HG03025 (cell line): ENCODE results near the gene AQR.

Experiments
- ATAC-seq: cut with Tn5 transposase; IDR thresholded peaks from one replicate; pipeline ENCODE4 v1.9.1; 2021; ENCODE audit warnings: mild to moderate bottlenecking, moderate library complexity; ENCODE audit not compliant: unreplicated experiment, low FRiP score

Gene AQR

DNA sequence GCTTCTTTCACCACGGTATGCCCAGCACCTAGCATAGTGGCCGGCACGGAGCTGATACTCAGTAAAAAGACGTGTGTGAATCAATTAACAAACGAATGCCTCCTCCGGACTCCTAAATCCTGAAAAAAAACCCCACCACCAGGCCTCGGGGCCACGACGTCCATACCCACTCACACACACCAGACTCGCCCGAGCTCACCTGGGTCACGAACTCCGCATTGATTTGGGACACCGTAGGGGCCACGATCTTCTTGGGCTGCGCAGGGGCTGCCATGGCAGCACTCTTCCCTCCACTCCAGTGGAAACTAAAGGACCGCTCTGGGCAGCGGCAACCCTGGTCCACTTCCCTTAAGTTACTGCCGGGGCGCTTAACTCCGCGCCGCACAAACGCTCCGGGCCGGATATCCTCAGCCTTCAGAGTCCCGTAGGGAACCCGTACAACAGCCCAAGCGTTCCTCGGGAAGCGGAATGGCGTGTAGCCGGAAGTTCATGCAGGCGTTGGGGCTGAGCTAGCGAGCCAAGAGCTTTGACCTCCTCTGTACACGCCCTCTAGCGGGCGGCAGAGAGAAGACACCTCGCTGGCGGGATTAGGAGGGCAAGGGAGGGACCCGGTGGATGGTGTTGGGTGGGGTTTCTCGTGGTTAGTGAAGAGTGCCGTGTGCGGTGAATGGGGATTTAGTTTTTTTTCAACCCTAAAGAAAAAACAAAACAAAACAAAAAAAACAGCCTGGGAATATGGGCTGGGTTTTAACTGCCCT, at the start of gene AQR:
Gene AQR (minus strand): TSS at position 403 of the 758 bp plus-strand sequence. CDS start 129 bp downstream, at position 274.
- peak; percentile 99 for ATAC-seq

DNA sequence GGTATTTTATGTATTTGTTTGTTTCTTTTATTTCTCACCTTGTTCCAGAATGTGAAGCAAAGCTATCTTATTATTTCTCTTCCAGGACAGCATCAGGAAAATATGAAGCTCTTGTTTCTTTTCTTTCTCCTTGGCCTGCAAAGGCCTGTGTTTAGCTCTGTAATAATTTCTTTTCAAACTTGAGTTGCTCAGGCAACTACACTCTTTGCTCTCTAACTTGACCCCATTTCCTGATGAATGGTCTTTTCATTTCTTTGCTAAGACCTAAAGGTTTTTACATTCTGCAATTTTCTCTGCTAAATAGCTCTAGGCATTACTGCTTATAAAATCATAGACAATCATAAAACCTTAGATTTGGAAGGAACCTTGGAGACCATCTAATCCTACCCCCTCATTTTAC, 44.7 kb upstream of the AQR start:
- no peak for ATAC-seq

DNA sequence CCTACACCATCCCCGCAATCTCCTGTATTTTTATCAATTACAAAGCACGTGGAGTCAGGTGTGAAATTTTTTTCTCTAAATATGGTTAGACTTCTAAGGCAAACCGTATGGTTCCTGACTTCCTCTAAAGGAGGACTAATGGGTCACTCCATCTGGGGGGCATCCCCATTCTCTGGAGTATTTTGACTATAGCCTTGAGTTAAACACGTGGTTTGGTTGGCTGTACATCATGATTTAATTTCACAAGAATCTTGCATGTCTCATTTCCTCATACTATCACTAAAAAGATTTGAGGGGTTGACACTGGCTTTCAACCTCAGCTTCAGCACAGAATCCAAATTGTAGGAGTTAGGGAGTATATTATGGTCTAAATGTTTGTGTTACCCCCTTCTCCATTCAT, 43.8 kb upstream of the AQR start:
- ATAC-seq = no peak

DNA sequence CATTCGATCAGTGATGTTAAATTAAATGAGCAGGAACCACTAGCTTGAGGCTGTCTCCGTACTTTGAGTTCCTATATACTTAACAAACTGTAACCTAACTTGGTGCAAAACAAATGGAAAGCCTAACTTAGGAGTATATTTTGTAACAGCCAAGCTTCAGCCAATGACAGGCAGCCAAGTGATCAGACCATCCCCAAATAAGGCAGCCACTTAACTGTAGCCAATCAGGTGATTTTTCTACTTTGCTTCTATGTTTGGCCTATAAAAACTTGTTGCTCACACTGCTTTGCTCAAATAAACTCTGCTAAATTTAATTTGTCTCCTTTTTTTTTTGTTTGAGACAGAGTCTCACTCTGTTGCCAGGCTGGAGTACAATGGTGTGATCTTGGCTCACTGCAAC, 37.9 kb upstream of the AQR start:
- no peak for ATAC-seq

DNA sequence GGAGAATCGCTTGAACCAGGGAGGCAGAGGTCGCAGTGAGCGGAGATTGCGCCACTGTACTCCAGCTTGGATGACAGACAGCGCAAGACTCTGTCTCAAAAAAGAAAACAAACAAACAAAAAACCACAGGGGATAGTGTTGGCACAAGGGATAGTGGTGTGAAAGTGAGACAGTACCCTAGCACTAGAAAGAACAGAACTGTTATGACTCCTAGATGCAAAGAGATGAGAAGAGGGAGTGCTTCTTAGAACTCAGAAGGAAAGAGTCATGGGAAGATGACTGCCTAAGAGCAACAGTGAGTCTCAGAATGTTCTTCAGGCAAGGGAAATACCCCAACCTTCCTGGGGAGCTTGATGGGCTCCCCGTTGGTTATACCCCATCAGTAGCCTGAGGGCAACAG, 36.4 kb upstream of the AQR start:
- no peak for ATAC-seq

DNA sequence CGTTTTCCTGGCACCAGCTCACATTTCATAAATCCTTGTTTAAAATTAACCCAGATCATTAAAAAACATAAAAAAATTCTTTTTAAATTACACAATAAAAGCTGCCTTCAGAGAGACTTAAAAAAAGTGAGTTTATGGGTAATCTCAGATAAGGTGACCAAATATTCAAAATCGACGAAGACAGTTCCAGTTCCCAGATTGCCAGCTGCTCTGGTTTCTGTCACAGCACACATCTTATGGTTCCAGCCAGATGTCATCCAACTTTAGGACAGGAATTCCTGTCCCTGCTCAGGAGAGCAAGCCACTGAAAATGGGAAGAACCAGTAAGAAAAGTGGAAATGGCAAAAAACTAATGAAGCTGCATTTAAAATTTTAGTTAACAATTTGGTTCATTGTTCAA, 34.4 kb upstream of the AQR start:
- no peak for ATAC-seq

DNA sequence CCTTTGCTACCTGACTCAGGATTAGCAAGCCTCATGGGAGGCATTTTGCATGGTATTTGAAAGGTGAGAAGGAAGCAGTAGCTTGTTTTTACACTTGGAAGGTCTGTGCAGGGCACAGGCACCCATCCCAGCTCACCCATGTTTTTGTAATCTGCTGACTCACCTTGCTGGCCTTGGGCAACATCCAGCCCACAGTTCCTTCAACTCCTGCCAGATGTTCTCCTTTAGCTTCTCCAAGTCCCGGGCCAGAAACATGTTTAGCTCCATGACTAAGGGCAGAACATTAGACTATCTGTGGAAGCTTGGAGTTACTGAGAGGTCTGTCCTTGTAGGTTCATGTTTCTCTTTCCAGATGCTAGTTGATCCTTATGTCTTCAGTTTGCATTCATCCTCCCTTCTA, 31.0 kb upstream of the AQR start:
- no peak for ATAC-seq

DNA sequence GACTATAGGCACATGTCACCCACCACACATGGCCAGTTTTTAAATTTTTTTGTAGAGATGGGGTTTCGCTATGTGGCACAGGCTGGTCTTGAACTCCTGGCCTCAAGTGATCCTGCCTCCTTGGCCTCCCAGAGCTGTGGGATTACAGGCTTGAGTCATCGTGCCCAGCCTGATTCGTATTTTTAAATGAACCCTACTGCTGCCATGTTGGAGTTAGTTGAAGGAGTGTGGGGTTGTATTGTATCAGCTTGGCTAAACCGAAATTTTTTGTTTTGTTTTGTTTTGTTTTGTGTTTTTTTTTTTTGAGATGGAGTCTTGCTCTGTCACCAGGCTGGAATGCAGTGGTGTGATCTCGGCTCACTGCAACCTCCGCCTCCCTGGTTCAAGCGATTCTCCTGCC, 30.4 kb upstream of the AQR start:
- no peak for ATAC-seq

DNA sequence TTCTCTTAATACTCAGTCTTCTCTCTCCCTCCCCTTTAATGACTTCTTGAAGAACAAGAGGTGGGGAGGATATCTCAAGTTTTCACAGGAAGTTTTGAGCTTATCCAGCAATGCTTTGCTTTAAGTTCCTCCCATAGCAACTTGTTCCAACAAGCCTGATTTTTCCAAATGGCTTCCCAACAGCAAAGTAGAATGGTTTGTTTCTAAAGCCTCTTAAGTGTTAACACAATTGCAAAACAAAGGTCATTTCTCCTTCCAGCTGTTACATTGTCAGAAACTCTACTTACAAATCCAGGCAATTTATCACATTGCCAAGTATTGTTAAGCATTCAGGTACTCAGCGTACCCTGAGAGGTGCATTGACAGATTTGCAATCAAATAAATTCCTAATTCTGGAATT, 25.4 kb upstream of the AQR start:
- ATAC-seq = no peak

DNA sequence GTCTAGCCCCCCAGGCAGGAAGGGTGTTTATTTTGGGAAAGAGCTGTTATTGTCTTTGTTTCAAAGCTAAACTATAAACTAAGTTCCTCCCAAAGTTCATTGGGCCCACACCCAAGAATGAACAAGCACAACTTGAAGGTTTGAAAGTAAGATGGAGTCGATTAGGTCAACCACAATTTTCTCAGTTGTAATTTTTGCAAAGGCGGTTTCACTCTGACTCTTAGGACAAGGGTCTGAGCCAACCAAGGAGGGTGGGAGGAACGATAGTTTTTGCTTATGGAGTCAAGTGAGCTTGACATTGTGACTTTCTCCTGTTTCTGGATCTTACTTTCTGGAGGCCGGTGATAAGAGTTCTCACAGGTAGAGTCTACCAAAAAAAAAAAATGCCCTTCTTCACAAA, 24.3 kb upstream of the AQR start:
- ATAC-seq = peak; percentile 93

DNA sequence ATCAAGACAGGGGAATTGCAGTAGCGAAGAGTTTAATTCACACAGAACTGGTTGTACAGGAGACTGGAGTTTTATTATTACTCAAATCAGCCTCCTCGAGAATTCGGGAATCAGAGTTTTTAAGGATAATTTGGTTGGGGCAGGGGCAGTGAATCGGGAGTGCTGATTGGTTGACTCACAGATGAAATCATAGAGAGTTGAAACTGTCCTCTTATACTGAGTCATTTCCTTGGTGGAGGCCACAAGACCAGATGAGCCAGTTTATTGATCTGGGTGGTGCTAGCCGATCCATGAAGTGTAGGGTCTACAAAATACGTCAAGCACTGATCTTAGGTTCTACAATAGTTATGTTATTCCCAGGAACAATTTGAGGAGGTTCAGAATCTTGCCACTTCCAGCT, 23.9 kb upstream of the AQR start:
- ATAC-seq = no peak

DNA sequence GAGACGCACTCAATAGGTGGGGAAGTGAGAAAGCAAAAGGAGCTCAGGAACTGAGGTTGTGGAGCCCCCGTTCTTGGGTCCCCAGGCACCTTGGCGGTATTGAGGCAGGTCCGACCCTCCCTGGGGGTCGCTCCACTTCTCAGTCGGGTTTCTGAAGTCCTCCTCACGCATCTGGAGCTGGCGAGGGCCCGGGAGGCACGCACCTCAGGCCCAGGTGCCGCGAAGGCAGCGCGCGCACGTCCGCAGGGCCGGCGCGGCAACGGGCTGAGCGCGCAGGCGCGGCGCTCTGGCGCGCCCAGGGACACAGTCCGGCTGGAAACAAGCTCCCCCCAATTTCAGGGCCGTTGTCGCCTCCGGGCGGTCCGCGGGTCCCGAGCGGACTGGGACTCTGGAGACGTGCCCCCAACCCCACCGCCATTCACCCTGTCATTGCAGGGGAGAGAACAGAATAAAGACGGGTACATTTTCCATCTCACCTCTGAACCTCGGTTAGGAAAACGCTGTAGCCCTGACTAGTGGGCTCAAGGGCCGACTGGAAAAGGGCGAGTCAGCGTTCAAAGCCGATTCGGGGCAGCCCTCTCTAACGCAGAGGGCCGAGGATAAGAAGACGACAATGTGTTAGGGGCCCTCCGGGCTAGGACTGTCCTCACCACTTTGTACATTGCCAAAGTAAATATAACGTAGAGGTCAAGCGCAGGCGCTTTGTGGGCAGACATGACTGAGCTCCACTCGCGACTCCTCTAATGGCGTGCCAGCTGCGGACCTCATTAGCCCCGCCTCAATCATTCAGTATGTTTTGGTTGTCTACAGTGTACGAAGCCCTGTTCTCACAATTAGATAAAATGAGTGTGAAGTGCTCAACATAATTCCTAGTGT, 18.7 kb upstream of the AQR start, which contains the start of gene ZNF770:
Gene ZNF770 (minus strand): TSS at position 261 of the 876 bp plus-strand sequence. CDS start 4,853 bp downstream, outside the sequence.
- peak; percentile 73 for ATAC-seq

DNA sequence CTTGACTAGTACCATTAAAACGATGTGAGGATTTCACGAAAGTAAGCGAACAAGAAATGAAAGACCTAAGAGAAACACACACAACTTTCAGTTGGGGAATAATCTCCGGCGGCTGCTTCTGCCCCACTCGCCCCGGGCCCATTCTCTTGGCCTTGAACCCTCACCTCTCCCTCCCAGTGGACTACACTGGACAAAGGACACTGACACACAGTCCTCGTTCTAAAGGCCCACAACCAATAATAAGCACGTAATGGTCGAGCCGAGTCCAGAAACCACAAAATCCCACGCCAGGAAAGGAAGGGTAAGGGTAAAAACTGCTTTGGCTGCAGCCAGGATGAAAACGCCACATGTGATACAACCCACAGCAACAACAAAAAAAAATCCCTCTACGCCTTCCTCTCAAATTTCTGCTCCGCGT, 18.1 kb upstream of the AQR start:
- peak; percentile 3 for ATAC-seq

DNA sequence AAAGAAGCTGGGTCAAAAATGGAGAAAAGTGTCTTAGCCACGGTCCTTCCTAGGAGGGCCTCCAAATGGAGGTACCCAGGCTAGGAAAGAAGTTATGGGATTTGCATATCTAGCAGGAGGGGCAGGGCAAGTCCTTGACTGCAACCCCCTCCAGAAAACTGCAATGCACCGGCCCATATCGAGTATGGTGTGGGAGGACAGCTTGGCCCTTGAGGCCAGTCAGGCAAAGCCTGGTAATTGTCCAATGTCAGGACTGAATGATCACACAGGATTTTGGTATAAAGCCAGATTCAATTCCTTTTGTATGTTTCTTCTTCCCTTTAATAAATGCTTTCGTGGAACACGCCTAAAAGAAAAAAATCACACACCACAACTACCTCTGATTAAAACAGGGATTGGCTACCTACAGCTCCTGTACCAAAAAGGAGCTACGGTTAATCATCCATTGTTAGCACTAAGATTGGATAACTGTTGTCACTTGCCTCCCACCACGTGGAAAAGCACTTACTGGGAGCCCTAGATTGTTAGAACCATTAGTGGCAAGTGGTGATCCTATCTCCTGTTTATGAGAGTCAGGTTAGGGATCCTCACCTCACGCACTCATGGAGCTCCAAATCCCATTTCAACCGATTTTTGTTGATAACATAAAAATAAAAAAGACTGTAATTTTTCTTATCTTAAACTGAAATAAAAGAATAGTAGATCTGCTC, 17.4 kb upstream of the AQR start:
- ATAC-seq = no peak

DNA sequence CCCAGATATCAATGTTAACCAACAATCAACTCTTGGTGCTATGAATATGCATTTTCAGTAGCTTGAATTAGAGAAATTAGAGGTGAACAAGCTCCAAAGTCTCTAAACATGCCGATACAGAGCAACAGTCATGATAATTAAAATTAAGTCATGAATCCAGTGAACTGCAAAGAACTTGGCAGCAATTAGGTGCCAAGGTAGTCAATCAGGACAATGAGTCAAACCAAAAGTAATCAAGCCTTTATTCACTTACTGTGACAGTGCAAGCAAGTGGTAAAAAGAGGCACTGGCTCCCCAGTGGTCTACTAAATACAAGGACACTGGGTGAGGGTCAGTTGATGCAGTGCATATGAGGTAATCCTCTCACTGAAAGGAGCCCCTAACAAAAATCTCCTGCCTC, 16.8 kb upstream of the AQR start:
- ATAC-seq = no peak

DNA sequence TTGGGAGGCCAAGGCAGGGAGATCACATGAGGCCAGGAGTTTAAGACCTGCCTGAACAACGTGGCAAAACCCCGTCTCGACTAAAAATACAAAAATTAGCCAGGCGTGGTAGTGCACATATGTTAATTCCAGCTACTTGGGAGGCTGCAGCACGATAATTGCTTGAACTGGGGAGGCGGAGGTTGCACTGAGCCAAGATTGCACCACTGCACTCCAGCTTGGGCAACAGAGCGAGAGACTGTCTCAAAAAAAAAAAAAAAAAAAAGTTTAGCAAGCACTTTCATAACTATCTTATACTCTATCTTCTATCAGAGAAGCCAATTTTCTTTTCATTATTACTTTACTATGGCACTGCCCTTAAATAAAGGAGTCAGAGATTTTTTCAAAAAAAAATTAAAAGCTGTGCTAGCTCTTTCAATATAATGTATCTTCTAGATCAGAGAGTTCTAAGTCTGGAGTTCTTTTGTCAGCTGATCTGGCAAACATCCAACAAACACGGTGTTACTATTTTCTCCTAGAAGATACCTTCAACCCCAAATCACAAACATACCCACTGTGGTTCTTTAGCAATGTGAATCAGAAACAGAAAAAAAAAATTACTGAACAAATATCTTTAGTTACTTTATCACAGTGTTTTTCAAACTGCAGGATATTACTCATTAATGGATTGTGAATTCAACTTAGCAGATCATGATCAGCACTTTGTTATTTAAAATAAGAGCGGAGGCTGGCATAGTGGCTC, 15.5 kb upstream of the AQR start:
- no peak for ATAC-seq

DNA sequence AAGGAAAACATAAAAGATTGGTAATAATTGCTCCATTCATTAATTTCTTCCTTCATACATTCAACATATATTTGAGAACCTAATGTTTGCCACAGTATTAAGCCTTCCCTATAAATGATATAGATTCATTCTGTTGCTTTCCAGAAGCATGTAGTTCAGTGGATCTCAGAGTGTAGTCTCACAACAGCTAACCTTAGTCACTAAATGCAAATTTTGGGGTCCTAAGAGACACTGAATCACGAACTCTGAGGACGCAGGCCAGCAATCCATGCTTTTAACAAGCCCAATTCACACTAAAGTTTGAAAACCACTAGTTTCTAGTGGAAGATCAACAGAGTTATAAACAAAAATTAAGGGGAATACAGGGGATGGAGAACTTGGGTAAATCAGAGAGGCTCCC, 7.2 kb upstream of the AQR start:
- ATAC-seq = no peak

DNA sequence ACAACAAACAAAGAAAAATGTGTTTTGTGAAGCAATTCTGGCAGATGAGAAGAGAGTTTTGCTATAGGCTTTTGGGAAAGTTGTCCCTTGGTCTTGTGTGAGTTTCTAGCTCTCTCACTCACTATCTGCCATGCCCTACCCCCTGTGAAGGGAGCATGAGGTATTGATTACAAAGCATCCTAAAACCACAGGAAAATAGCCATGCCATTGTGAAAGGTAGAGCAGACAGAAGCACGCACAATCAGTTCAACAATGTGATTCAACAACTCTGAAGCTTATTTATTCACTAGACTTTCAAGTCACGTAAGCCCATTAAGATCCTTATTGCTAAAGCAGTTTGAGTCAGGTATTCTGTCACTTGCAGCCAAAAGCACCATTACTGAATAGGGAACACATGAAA, 6.5 kb upstream of the AQR start:
- no peak for ATAC-seq

DNA sequence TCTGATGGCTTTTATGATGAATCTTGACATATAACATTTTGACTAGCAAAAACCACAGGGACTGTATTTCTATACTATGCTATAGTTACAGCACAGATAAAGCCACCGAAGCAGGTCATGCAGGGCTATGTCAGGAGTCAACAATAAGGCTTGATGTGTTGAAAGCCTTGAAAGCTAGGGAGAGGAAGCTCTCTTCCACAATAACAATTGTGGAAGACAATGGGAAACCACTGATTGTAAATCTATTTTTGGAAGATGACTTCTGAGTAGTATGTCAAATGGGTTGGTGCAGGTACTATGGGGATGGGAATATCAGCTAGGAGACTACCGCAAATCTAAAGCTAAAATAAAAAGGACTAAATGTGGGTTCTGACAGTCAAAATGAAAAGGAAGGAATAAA, 4.0 kb upstream of the AQR start:
- ATAC-seq = no peak

DNA sequence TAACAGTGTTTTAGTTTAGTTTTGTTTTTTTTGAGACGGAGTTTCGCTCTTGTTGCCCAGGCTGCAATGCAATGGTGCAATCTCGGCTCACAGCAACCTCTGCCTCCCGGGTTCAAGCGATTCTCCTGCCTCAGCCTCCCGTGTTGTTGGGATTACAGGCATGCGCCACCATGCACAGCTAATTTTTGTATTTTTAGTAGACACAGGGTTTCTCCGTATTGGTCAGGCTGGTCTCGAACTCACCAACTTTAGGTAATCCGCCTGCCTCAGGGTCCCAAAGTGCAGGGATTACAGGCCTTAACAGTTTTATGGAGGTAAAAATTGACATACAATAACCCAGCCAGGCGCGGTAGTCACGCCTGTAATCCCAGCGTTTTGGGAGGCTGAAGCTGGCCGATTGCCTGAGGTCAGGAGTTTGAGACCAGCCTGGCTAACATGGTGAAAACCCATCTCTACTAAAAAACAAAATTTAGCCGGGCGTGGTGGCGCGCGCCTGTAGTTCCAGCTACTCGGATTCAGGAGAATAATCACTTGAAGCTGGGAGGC, 629 bp upstream of the AQR start:
- peak; percentile 12 for ATAC-seq
